GM23338 (cell line): ENCODE data around the gene WWOX. TPM values are rescaled to one million over a fixed set of nuclear protein-coding genes. Genes with fewer than 3 reads are reported as not detected.

Experiments used
- ATAC-seq: fragments of 200-7000 bp; cut with Tn5 transposase; 3 replicates; pipeline ENCODE4 v1.9.1; 2020
- DNase-seq: peaks from one replicate; pipeline ENCODE4 v3.0.0-alpha.2; 2015; ENCODE audit warnings: low spot score
- H2AFZ ChIP-seq: fragments of 200-600 bp; sonication (generic); 2 replicates; pipeline ENCODE4 v1.8.0; 2016; ENCODE audit warnings: antibody characterized with exemption, mild to moderate bottlenecking, moderate library complexity
- H3F3A ChIP-seq: fragments of 200-600 bp; sonication (generic); replicated peaks from 2 replicates; pipeline ENCODE4 v1.8.0; 2017; ENCODE audit warnings: antibody characterized with exemption, mixed run types, low read depth
- H3K27ac ChIP-seq: fragments of 200-600 bp; sonication (generic); 2 replicates; pipeline ENCODE4 v1.6.1; 2016; ENCODE audit warnings: low read depth
- H3K27me3 ChIP-seq: fragments of 200-600 bp; sonication (generic); 2 replicates; pipeline ENCODE4 v1.8.0; 2016; ENCODE audit warnings: mild to moderate bottlenecking, mixed run types, moderate library complexity; ENCODE audit not compliant: insufficient read depth
- H3K36me3 ChIP-seq: fragments of 200-600 bp; sonication (generic); 2 replicates; pipeline ENCODE4 v1.8.0; 2016; ENCODE audit warnings: mild to moderate bottlenecking; ENCODE audit not compliant: insufficient read depth
- H3K4me1 ChIP-seq: fragments of 200-600 bp; sonication (generic); 2 replicates; pipeline ENCODE4 v1.8.0; 2016; ENCODE audit warnings: mild to moderate bottlenecking, moderate library complexity; ENCODE audit not compliant: insufficient read depth
- H3K4me2 ChIP-seq: fragments of 200-600 bp; sonication (generic); 2 replicates; pipeline ENCODE4 v1.7.1; 2017; ENCODE audit warnings: mixed run types
- H3K4me3 ChIP-seq: fragments of 200-600 bp; sonication (generic); 2 replicates; pipeline ENCODE4 v1.6.1; 2016; ENCODE audit warnings: mixed run types
- H3K79me2 ChIP-seq: fragments of 200-600 bp; sonication (generic); replicated peaks from 2 replicates; pipeline ENCODE4 v1.8.0; 2017; ENCODE audit warnings: mild to moderate bottlenecking; ENCODE audit not compliant: insufficient read depth
- H3K9me2 ChIP-seq: fragments of 200-600 bp; sonication (generic); 2 replicates; pipeline ENCODE4 v1.8.0; 2017; ENCODE audit not compliant: insufficient read depth
- H4K20me1 ChIP-seq: fragments of 200-600 bp; sonication (generic); replicated peaks from 2 replicates; pipeline ENCODE4 v1.8.0; 2017; ENCODE audit warnings: mild to moderate bottlenecking; ENCODE audit not compliant: insufficient read depth
- H3K27ac Mint-ChIP-seq: 2 replicates; pipeline ENCODE4 v1.8.0; 2020; ENCODE audit warnings: inconsistent platforms, mild to moderate bottlenecking, moderate library complexity, mixed read lengths
- H3K27me3 Mint-ChIP-seq: 3 replicates; pipeline ENCODE4 v1.8.0; 2022; ENCODE audit warnings: low read depth, mild to moderate bottlenecking, moderate library complexity, mixed read lengths, inconsistent platforms; ENCODE audit not compliant: insufficient read depth, poor library complexity
- H3K36me3 Mint-ChIP-seq: 3 replicates; pipeline ENCODE4 v1.8.0; 2021; ENCODE audit warnings: low read depth, mild to moderate bottlenecking, inconsistent platforms, moderate library complexity, mixed read lengths
- H3K4me1 Mint-ChIP-seq: 3 replicates; pipeline ENCODE4 v1.8.0; 2020; ENCODE audit warnings: mild to moderate bottlenecking, inconsistent platforms, mixed read lengths
- H3K4me3 Mint-ChIP-seq: 3 replicates; pipeline ENCODE4 v1.8.0; 2021; ENCODE audit warnings: moderate library complexity, mild to moderate bottlenecking, inconsistent platforms, mixed read lengths
- H3K9me3 Mint-ChIP-seq: 3 replicates; pipeline ENCODE4 v1.8.0; 2020; ENCODE audit warnings: moderate library complexity, mild to moderate bottlenecking, inconsistent platforms, mixed read lengths
- EZH2 ChIP-seq: fragments of 200-600 bp; sonication (generic); IDR thresholded peaks from one replicate; pipeline ENCODE4 v1.8.0; 2017; ENCODE audit warnings: antibody characterized with exemption, mild to moderate bottlenecking, low read depth; ENCODE audit not compliant: unreplicated experiment
- EZH2phosphoT487 ChIP-seq: fragments of 200-600 bp; sonication (generic); IDR thresholded peaks from one replicate; pipeline ENCODE4 v1.8.1; 2018; ENCODE audit warnings: antibody characterized with exemption; ENCODE audit not compliant: unreplicated experiment
- JUNB ChIP-seq: IDR thresholded peaks from one replicate; pipeline ENCODE4 v1.6.1; 2016; ENCODE audit warnings: antibody characterized with exemption; ENCODE audit not compliant: unreplicated experiment
- STAT1 ChIP-seq: IDR thresholded peaks from one replicate; pipeline ENCODE4 v1.6.1; 2016; ENCODE audit warnings: antibody characterized with exemption; ENCODE audit not compliant: unreplicated experiment
- ZNF331 ChIP-seq: fragments of 250-450 bp; sonication (Bioruptor Pico); IDR thresholded peaks from 2 replicates; pipeline ENCODE4 v1.5.0; 2020; ENCODE audit warnings: low read depth, mild to moderate bottlenecking, moderate library complexity
- polyA plus RNA-seq: library from polyadenylated mRNA; unstranded; fragments of >200 nt; fragmentation: Nextera tagmentation; extraction: Ambion mirVana; gene quantifications from 2 replicates; pipeline ENCODE4 v1.2.1, GENCODE V29; 2016
- total RNA-seq: library from RNA; depleted of rRNA; stranded (reverse); fragments of >200 nt; shearing (Covaris generic); gene quantifications from 2 replicates; pipeline ENCODE4 v1.2.3, GENCODE V29; 2014
- TF ChIP-seq, protein P1 (sequence below): fragments of 250-450 bp; sonication (Bioruptor Pico); IDR thresholded peaks from 2 replicates; pipeline ENCODE4 v1.5.0; 2020; ENCODE audit warnings: mild to moderate bottlenecking, moderate library complexity
- TF ChIP-seq, protein P2 (sequence below), 2 experiments: fragments of 200-600 bp in 1 of 2; sonication (generic) in 1 of 2; conservative IDR thresholded peaks; 2 replicates each; pipeline versions ENCODE4 v1.5.1 to v1.6.1; 2016 to 2017; ENCODE audit warnings: antibody characterized with exemption in 2 of 2, low read depth in 2 of 2, mild to moderate bottlenecking in 2 of 2, moderate library complexity in 1 of 2

WWOX gene
- total and polyA plus RNA-seq, 2 experiments from 2014 or later = 10.0 to 19.3 TPM

DNA sequence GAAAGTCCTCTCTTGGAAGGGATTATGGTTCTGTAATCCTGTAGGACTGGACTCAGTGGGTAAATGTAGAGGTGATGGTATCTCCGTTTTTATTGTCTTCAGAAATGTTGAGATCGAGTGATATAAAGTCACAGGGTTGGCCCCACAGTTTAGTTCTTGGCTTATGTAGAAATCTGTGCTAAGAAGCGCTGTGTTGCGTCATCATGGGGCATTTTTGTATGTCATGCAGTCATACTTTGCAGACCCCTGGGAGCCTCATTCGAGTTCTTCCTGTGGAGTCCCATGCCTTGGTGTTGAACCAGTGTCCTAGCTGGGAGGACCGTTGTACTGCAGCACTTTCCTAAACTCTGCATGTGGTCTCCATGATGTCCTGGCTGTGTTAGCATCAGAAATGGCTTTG, 881.4 kb downstream of the WWOX start (continued):
- TF ChIP-seq, protein P1, sequence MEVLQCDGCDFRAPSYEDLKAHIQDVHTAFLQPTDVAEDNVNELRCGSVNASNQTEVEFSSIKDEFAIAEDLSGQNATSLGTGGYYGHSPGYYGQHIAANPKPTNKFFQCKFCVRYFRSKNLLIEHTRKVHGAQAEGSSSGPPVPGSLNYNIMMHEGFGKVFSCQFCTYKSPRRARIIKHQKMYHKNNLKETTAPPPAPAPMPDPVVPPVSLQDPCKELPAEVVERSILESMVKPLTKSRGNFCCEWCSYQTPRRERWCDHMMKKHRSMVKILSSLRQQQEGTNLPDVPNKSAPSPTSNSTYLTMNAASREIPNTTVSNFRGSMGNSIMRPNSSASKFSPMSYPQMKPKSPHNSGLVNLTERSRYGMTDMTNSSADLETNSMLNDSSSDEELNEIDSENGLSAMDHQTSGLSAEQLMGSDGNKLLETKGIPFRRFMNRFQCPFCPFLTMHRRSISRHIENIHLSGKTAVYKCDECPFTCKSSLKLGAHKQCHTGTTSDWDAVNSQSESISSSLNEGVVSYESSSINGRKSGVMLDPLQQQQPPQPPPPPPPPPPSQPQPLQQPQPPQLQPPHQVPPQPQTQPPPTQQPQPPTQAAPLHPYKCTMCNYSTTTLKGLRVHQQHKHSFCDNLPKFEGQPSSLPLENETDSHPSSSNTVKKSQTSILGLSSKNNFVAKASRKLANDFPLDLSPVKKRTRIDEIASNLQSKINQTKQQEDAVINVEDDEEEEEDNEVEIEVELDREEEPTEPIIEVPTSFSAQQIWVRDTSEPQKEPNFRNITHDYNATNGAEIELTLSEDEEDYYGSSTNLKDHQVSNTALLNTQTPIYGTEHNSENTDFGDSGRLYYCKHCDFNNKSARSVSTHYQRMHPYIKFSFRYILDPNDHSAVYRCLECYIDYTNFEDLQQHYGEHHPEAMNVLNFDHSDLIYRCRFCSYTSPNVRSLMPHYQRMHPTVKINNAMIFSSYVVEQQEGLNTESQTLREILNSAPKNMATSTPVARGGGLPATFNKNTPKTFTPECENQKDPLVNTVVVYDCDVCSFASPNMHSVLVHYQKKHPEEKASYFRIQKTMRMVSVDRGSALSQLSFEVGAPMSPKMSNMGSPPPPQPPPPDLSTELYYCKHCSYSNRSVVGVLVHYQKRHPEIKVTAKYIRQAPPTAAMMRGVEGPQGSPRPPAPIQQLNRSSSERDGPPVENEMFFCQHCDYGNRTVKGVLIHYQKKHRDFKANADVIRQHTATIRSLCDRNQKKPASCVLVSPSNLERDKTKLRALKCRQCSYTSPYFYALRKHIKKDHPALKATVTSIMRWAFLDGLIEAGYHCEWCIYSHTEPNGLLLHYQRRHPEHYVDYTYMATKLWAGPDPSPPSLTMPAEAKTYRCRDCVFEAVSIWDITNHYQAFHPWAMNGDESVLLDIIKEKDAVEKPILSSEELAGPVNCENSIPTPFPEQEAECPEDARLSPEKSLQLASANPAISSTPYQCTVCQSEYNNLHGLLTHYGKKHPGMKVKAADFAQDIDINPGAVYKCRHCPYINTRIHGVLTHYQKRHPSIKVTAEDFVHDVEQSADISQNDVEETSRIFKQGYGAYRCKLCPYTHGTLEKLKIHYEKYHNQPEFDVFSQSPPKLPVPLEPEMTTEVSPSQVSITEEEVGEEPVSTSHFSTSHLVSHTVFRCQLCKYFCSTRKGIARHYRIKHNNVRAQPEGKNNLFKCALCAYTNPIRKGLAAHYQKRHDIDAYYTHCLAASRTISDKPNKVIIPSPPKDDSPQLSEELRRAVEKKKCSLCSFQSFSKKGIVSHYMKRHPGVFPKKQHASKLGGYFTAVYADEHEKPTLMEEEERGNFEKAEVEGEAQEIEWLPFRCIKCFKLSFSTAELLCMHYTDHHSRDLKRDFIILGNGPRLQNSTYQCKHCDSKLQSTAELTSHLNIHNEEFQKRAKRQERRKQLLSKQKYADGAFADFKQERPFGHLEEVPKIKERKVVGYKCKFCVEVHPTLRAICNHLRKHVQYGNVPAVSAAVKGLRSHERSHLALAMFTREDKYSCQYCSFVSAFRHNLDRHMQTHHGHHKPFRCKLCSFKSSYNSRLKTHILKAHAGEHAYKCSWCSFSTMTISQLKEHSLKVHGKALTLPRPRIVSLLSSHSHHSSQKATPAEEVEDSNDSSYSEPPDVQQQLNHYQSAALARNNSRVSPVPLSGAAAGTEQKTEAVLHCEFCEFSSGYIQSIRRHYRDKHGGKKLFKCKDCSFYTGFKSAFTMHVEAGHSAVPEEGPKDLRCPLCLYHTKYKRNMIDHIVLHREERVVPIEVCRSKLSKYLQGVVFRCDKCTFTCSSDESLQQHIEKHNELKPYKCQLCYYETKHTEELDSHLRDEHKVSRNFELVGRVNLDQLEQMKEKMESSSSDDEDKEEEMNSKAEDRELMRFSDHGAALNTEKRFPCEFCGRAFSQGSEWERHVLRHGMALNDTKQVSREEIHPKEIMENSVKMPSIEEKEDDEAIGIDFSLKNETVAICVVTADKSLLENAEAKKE (CRISPR knock-in tag) = no peak
- TF ChIP-seq JUNB (no peak), EZH2phosphoT487 (no peak), EZH2 (no peak), STAT1 (no peak)

DNA sequence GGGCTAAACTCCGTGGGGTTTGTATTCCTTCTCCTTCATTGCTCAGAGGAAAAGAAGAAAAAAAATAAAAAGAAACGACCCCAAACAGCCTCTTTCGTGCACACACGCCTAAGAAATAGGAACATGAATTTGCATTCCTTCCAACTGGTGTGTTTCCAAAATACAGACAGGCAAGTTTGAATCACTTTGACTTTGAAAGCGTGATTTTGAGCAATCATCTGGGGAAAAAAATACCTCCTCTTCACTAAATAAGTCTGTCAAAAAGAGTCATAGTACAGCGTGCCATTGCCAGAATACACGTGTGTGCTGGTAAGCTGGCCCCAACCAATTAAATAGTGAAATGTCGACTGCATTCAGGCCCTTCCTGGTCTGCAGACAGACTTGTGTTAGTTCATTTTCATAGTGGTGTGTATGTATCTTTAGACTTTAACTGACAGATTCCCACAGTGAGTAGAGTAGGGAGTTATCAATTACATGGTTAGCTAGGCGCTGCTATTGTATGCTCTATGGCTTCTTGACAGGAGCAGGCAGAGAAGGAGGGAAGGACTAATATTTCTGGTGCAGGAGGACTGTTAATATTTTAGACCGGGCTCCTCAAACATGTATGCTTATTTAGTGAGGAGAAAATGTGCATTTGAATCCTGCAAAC, 882.8 kb downstream of the WWOX start:
- Mint-ChIP-seq H3K27ac (no peak overlapping the region), H3K9me3 (no peaks in the 10 kb centered on the region), H3K36me3 (no peaks in the 10 kb centered on the region), H3K4me3 (no peak overlapping the region), H3K27me3 (peaks cover 4% of the 10 kb centered on the region), H3K4me1 (peaks cover 8% of the 10 kb centered on the region; the same call in 2 of the 3 replicates)
- Histone ChIP-seq H3K36me3 (no peaks in the 10 kb centered on the region), H3K9me2 (no peaks in the 10 kb centered on the region), H3K4me1 (no peaks in the 10 kb centered on the region), H3F3A (no peaks in the 10 kb centered on the region), H2AFZ (no peak overlapping the region), H3K27me3 (no peaks in the 10 kb centered on the region), H3K4me3 (no peak overlapping the region), H3K4me2 (no peak overlapping the region), H4K20me1 (no peaks in the 10 kb centered on the region), H3K79me2 (no peaks in the 10 kb centered on the region), H3K27ac (no peak overlapping the region)
- ATAC-seq (no peak), DNase-seq (no peak)
- TF ChIP-seq, protein P1 (CRISPR knock-in tag) = no peak
- no peak for TF ChIP-seq ZNF331 (CRISPR knock-in tag)
- no peak for TF ChIP-seq EZH2
- TF ChIP-seq, protein P2, sequence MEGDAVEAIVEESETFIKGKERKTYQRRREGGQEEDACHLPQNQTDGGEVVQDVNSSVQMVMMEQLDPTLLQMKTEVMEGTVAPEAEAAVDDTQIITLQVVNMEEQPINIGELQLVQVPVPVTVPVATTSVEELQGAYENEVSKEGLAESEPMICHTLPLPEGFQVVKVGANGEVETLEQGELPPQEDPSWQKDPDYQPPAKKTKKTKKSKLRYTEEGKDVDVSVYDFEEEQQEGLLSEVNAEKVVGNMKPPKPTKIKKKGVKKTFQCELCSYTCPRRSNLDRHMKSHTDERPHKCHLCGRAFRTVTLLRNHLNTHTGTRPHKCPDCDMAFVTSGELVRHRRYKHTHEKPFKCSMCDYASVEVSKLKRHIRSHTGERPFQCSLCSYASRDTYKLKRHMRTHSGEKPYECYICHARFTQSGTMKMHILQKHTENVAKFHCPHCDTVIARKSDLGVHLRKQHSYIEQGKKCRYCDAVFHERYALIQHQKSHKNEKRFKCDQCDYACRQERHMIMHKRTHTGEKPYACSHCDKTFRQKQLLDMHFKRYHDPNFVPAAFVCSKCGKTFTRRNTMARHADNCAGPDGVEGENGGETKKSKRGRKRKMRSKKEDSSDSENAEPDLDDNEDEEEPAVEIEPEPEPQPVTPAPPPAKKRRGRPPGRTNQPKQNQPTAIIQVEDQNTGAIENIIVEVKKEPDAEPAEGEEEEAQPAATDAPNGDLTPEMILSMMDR (conservative IDR thresholded peaks at IDR 0.05; ENCODE audit: low read depth in 2 of 2) = no peak
